Tibial nerve (tissue), 3 donors: ENCODE results near the gene PITPNM3.

Experiments used
- CTCF ChIP-seq, 5 experiments: fragments of 200-600 bp in 3 of 5; fragments of 450-650 bp in 2 of 5; sonication (generic) in 3 of 5; IDR thresholded peaks; one replicate each; pipeline ENCODE4 v1.5.1; 2016 to 2019; ENCODE audit warnings: antibody characterized with exemption in 5 of 5, mild to moderate bottlenecking in 3 of 5, moderate library complexity in 2 of 5
- POLR2A ChIP-seq, 2 donors: fragments of 450-650 bp; IDR thresholded peaks; one replicate each; pipeline ENCODE4 v1.6.1; 2017; ENCODE audit warnings: antibody characterized with exemption in 2 of 2, mild to moderate bottlenecking in 2 of 2, moderate library complexity in 2 of 2

GRCh38 chr17:6476076-6476809 lies 80.1 kb downstream of the PITPNM3 start:
- TF ChIP-seq CTCF (IDR thresholded peaks at IDR 0.05) (no peak), POLR2A (IDR thresholded peaks at IDR 0.05) (no peak)
